GM12878 (cell line): ENCODE results near the gene SAGE1.

Experiments used
- MXI1 ChIP-seq: fragments of 150-350 bp; IDR thresholded peaks from 2 replicates; pipeline ENCODE4 v1.6.1; 2011; ENCODE audit warnings: low read depth, mild to moderate bottlenecking, inconsistent platforms, low read length, improper control_type of control experiment
- POLR2A ChIP-seq: IDR thresholded peaks from 2 replicates; pipeline ENCODE4 v1.6.1; 2011; ENCODE audit warnings: low read depth, mild to moderate bottlenecking, low read length
- USF2 ChIP-seq: IDR thresholded peaks from 2 replicates; pipeline ENCODE4 v1.6.1; 2011; ENCODE audit warnings: low read depth, low read length, improper control_type of control experiment, borderline replicate concordance

DNA sequence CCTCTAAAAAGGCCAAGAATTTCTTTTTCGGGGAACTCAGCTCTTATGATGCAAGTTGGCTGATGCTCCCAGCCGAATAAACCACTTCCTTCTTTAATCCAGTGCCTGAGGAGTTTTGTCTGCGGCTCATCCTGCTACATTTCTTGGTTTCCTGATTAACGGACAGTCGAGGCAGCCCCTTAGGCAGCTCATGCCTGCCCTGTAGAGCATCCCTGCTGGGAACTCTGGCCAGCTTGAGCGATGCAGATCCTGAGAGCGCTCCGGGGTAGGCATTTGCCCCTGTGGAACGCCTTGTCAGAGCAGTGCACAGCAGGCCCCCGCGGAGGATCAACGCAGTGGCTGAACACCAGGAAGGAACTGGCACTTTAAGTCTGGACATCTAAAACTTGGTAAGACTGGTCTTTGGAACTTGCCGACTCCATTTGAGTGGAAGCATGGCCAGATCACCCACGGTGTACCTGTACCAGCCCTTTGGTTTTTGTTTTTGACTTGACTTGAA, 3.4 kb upstream of the SAGE1 start:
- TF ChIP-seq USF2 = no peak
- no peak for TF ChIP-seq MXI1
- TF ChIP-seq POLR2A = no peak
